Suprapubic skin (tissue), 4 donors: Measurements from ENCODE around the gene ATP5PO.

Source experiments
- EP300 ChIP-seq: sonication (generic); formaldehyde crosslinking; IDR thresholded peaks from one replicate; pipeline ENCODE4 v1.6.1; 2017; ENCODE audit warnings: antibody characterized with exemption
- POLR2A ChIP-seq, 2 donors: fragments of 450-650 bp; IDR thresholded peaks; one replicate each; pipeline ENCODE4 v1.6.1; 2017; ENCODE audit warnings: antibody characterized with exemption in 2 of 2, mild to moderate bottlenecking in 2 of 2, moderate library complexity in 2 of 2
- POLR2AphosphoS5 ChIP-seq, 3 donors: sonication (generic); formaldehyde crosslinking; IDR thresholded peaks; one replicate each; pipeline ENCODE4 v1.6.1; 2017; ENCODE audit warnings: antibody characterized with exemption in 3 of 3
- TF ChIP-seq, protein P1 (sequence below), 2 donors: fragments of 200-600 bp in 1 of 2; fragments of 450-650 bp in 1 of 2; sonication (generic) in 1 of 2; IDR thresholded peaks; one replicate each; pipeline ENCODE4 v1.5.1; 2016 to 2019; ENCODE audit warnings: antibody characterized with exemption in 2 of 2, mild to moderate bottlenecking in 1 of 2, moderate library complexity in 1 of 2

DNA sequence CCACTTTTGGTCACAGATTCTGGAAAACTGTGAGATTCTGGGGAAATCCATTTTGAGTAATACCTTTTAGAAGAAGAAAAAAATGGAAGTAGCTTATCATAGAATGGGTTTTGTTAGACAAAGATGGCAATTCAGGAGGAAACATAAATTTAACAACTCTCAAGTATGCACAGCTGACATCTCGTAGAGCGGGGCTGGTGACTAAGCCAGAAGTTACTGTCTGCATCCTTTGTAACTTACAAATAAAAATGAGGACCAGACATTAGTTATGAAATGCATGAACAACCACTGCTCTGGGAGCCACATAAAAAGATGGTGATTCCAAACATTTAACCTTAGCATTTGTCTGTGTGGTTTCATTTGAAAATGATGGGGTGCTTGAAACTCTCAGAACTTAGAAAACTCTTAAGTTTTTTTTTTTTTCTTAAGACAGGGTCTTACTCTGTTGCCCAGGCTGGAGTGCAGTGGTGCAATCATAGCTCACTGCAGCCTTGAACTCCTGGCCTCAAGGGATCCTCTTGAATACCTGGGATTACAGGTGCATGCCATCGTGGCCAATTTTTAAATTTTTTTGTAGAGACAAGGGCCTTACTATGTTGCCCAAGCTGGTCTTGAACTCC is 49.2 kb upstream of the ATP5PO start:
- TF ChIP-seq, protein P1, sequence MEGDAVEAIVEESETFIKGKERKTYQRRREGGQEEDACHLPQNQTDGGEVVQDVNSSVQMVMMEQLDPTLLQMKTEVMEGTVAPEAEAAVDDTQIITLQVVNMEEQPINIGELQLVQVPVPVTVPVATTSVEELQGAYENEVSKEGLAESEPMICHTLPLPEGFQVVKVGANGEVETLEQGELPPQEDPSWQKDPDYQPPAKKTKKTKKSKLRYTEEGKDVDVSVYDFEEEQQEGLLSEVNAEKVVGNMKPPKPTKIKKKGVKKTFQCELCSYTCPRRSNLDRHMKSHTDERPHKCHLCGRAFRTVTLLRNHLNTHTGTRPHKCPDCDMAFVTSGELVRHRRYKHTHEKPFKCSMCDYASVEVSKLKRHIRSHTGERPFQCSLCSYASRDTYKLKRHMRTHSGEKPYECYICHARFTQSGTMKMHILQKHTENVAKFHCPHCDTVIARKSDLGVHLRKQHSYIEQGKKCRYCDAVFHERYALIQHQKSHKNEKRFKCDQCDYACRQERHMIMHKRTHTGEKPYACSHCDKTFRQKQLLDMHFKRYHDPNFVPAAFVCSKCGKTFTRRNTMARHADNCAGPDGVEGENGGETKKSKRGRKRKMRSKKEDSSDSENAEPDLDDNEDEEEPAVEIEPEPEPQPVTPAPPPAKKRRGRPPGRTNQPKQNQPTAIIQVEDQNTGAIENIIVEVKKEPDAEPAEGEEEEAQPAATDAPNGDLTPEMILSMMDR (IDR thresholded peaks at IDR 0.05): no peak
- TF ChIP-seq POLR2A (IDR thresholded peaks at IDR 0.05) (no peak), EP300 (no peak), POLR2AphosphoS5 (IDR thresholded peaks at IDR 0.05) (no peak)
